OCI-LY1 (cell line): ENCODE results near the gene RAPH1.

ENCODE experiments used
- EZH2 ChIP-seq: fragments of 200-600 bp; sonication (generic), shearing (Covaris generic); IDR thresholded peaks from 2 replicates; pipeline ENCODE4 v1.8.0; 2017; ENCODE audit warnings: borderline replicate concordance, mixed run types, mild to moderate bottlenecking, antibody characterized with exemption, low read length, moderate library complexity, mixed read lengths
- TF ChIP-seq, protein P1 (sequence below): fragments of 200-600 bp; sonication (generic), shearing (Covaris generic); IDR thresholded peaks from 2 replicates; pipeline ENCODE4 v1.5.1; 2017; ENCODE audit warnings: mild to moderate bottlenecking, antibody characterized with exemption, low read length, moderate library complexity, mixed read lengths

DNA sequence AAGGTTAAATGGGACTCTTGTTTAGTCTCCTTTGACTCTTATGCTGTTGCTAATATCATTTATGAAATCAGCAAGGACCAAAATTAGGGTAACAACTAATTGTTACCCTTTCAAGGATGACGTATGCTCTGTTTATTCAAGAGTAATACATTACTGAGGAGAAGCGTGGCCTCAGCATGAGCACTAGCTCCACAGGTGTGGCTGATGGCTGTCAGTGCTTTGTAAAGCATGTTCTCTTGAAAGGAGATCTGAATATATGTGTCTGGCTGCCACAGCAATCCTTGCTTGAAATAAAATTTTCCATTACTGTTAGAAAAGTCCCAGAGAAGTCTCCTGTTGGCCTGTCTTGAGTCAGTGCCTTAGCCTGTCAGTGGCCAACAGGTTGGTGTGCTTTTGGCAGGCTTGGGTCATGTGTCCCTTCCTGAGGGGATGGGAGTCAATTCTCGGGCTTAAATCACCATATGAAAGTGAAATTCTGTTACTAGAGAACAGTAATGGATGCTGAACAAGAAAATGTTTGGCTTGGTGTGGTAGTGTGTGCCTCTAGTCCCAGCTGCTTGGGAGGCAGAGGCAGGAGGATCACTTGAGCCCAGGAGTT lies 174.2 kb downstream of the RAPH1 start:
- TF ChIP-seq, protein P1, sequence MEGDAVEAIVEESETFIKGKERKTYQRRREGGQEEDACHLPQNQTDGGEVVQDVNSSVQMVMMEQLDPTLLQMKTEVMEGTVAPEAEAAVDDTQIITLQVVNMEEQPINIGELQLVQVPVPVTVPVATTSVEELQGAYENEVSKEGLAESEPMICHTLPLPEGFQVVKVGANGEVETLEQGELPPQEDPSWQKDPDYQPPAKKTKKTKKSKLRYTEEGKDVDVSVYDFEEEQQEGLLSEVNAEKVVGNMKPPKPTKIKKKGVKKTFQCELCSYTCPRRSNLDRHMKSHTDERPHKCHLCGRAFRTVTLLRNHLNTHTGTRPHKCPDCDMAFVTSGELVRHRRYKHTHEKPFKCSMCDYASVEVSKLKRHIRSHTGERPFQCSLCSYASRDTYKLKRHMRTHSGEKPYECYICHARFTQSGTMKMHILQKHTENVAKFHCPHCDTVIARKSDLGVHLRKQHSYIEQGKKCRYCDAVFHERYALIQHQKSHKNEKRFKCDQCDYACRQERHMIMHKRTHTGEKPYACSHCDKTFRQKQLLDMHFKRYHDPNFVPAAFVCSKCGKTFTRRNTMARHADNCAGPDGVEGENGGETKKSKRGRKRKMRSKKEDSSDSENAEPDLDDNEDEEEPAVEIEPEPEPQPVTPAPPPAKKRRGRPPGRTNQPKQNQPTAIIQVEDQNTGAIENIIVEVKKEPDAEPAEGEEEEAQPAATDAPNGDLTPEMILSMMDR, result no peak
- no peak for TF ChIP-seq EZH2
